Subcutaneous abdominal adipose tissue (tissue), 5 donors: Measurements from ENCODE around the gene ZNF343.

Experiments used
- H3K27ac ChIP-seq: one replicate; pipeline ENCODE4 v1.7.0; 2013; ENCODE audit warnings: low read depth, mild to moderate bottlenecking, inconsistent platforms, low read length, moderate library complexity
- H3K27me3 ChIP-seq, 5 donors: one replicate each; pipeline ENCODE4 v1.7.0; 2013; ENCODE audit warnings: low read length in 5 of 5, inconsistent platforms in 1 of 5; ENCODE audit not compliant: control insufficient read depth in 5 of 5, insufficient read depth in 4 of 5
- H3K36me3 ChIP-seq, 5 donors: one replicate each; pipeline ENCODE4 v1.7.0; 2013; ENCODE audit warnings: low read length in 5 of 5; ENCODE audit not compliant: control insufficient read depth in 5 of 5, insufficient read depth in 5 of 5
- H3K4me1 ChIP-seq, 5 donors: one replicate each; pipeline ENCODE4 v1.7.0; 2013; ENCODE audit warnings: low read length in 5 of 5, mild to moderate bottlenecking in 3 of 5, moderate library complexity in 1 of 5; ENCODE audit not compliant: control insufficient read depth in 5 of 5, insufficient read depth in 5 of 5
- H3K4me3 ChIP-seq, 5 donors: one replicate each; pipeline ENCODE4 v1.7.0; 2013; ENCODE audit warnings: low read length in 5 of 5, low read depth in 1 of 5
- H3K9ac ChIP-seq, 5 donors: one replicate each; pipeline ENCODE4 v1.7.0; 2013; ENCODE audit warnings: low read length in 5 of 5, mild to moderate bottlenecking in 4 of 5, moderate library complexity in 3 of 5
- H3K9me3 ChIP-seq, 5 donors: one replicate each; pipeline ENCODE4 v1.7.0; 2013; ENCODE audit warnings: low read length in 5 of 5; ENCODE audit not compliant: control insufficient read depth in 5 of 5
- donor health status: healthy.
- donor health status: healthy.
- donor health status: healthy.
- donor health status: healthy.
- donor health status: healthy.

The ZNF343 gene

GRCh38 chr20:2449386-2449785 lies 59.3 kb downstream of the ZNF343 start:
- no peak overlapping the region for H3K27ac ChIP-seq
- no peak overlapping the region for H3K4me3 ChIP-seq

GRCh38 chr20:2446845-2447244 lies 61.9 kb downstream of the ZNF343 start:
- Histone ChIP-seq H3K27ac (no peak overlapping the region), H3K9me3 (peaks cover 0 to 6% (median 4%) of the 10 kb centered on the region in 5 donors), H3K9ac (no peak overlapping the region), H3K27me3 (no peaks in the 10 kb centered on the region), H3K4me3 (no peak overlapping the region), H3K4me1 (peaks cover 0 to 21% (median 13%) of the 10 kb centered on the region in 5 donors), H3K36me3 (no peaks in the 10 kb centered on the region)

More at GRCh38 chr20:2449386-2449785, 59.3 kb downstream of the ZNF343 start:
- Histone ChIP-seq H3K9me3 (peaks cover 0 to 6% (median 4%) of the 10 kb centered on the region in 5 donors), H3K27me3 (no peaks in the 10 kb centered on the region), H3K36me3 (no peaks in the 10 kb centered on the region), H3K4me1 (peaks cover 0 to 24% (median 15%) of the 10 kb centered on the region in 5 donors), H3K9ac (no peak overlapping the region)
